IPS-18a (cell line): ENCODE results near the gene KRT12.

Experiments used
- H3K27ac ChIP-seq: one replicate; pipeline ENCODE4 v1.5.1; 2013; ENCODE audit warnings: low read length
- H3K27me3 ChIP-seq: one replicate; pipeline ENCODE4 v1.6.1; 2013; ENCODE audit warnings: mild to moderate bottlenecking, low read length; ENCODE audit not compliant: control insufficient read depth, insufficient read depth
- H3K36me3 ChIP-seq: one replicate; pipeline ENCODE4 v1.6.1; 2013; ENCODE audit warnings: low read depth, low read length; ENCODE audit not compliant: control insufficient read depth
- H3K4me1 ChIP-seq: one replicate; pipeline ENCODE4 v1.6.1; 2013; ENCODE audit warnings: low read depth, low read length; ENCODE audit not compliant: control insufficient read depth
- H3K4me3 ChIP-seq: one replicate; pipeline ENCODE4 v1.5.1; 2013; ENCODE audit warnings: low read length
- H3K9ac ChIP-seq: one replicate; pipeline ENCODE4 v1.6.1; 2013; ENCODE audit warnings: mild to moderate bottlenecking, low read length, moderate library complexity
- H3K9me3 ChIP-seq: one replicate; pipeline ENCODE4 v1.6.1; 2013; ENCODE audit warnings: low read depth, low read length; ENCODE audit not compliant: control insufficient read depth

KRT12 gene

GRCh38 chr17:40866838-40867237, at the start of gene KRT12:
KRT12 (minus strand) TSS chr17:40867223; CDS start chr17:40867186, 37 bp downstream.
- H3K36me3 ChIP-seq = no peaks in the 10 kb centered on the region
- H3K9ac ChIP-seq = no peak within 1 kb of the TSS

GRCh38 chr17:40916366-40916765, 49.3 kb upstream of the KRT12 start:
- Histone ChIP-seq H3K9ac (no peak overlapping the region), H3K36me3 (no peaks in the 10 kb centered on the region), H3K9me3 (no peaks in the 10 kb centered on the region), H3K4me3 (no peak overlapping the region), H3K27ac (no peak overlapping the region), H3K27me3 (no peaks in the 10 kb centered on the region), H3K4me1 (no peaks in the 10 kb centered on the region)

More at GRCh38 chr17:40866838-40867237, at the start of gene KRT12:
- Histone ChIP-seq H3K9me3 (no peaks in the 10 kb centered on the region), H3K4me1 (no peaks in the 10 kb centered on the region), H3K27ac (no peak within 1 kb of the TSS), H3K27me3 (peaks cover 5% of the 10 kb centered on the region), H3K4me3 (no peak within 1 kb of the TSS)

GRCh38 chr17:40915721-40916256, 48.8 kb upstream of the KRT12 start:
- no peaks in the 10 kb centered on the region for H3K27me3 ChIP-seq
- no peaks in the 10 kb centered on the region for H3K9me3 ChIP-seq
- no peak overlapping the region for H3K27ac ChIP-seq
- H3K36me3 ChIP-seq = no peaks in the 10 kb centered on the region
- H3K9ac ChIP-seq = no peak overlapping the region
- H3K4me3 ChIP-seq = no peak overlapping the region
- no peaks in the 10 kb centered on the region for H3K4me1 ChIP-seq

GRCh38 chr17:40915199-40915661, 48.2 kb upstream of the KRT12 start:
- Histone ChIP-seq H3K27me3 (no peaks in the 10 kb centered on the region), H3K4me3 (no peak overlapping the region), H3K9ac (no peak overlapping the region), H3K27ac (no peak overlapping the region), H3K36me3 (no peaks in the 10 kb centered on the region), H3K4me1 (no peaks in the 10 kb centered on the region), H3K9me3 (no peaks in the 10 kb centered on the region)

- no peak overlapping the region for H3K4me3 ChIP-seq
- no peak overlapping the region for H3K27ac ChIP-seq
- H3K9ac ChIP-seq = no peak overlapping the region
- H3K36me3 ChIP-seq = no peaks in the 10 kb centered on the region
- H3K9me3 ChIP-seq = no peaks in the 10 kb centered on the region
- H3K27me3 ChIP-seq = no peaks in the 10 kb centered on the region
- H3K4me1 ChIP-seq = no peaks in the 10 kb centered on the region
Observed at GRCh38 chr17:40914075-40914855, 47.2 kb upstream of the KRT12 start.

GRCh38 chr17:40912486-40913210, 45.6 kb upstream of the KRT12 start:
- H3K9ac ChIP-seq = no peak overlapping the region
- no peak overlapping the region for H3K4me3 ChIP-seq
- H3K9me3 ChIP-seq = no peaks in the 10 kb centered on the region
- no peak overlapping the region for H3K27ac ChIP-seq
- no peaks in the 10 kb centered on the region for H3K27me3 ChIP-seq
- no peaks in the 10 kb centered on the region for H3K4me1 ChIP-seq
- H3K36me3 ChIP-seq = no peaks in the 10 kb centered on the region

GRCh38 chr17:40910441-40910841, 43.4 kb upstream of the KRT12 start:
- Histone ChIP-seq H3K27me3 (no peaks in the 10 kb centered on the region), H3K9ac (no peak overlapping the region), H3K36me3 (no peaks in the 10 kb centered on the region), H3K4me1 (no peaks in the 10 kb centered on the region), H3K4me3 (no peak overlapping the region), H3K9me3 (no peaks in the 10 kb centered on the region), H3K27ac (no peak overlapping the region)

GRCh38 chr17:40909755-40910154, 42.7 kb upstream of the KRT12 start:
- Histone ChIP-seq H3K4me1 (peaks cover 3% of the 10 kb centered on the region), H3K27me3 (no peaks in the 10 kb centered on the region), H3K4me3 (no peak overlapping the region), H3K27ac (no peak overlapping the region), H3K9me3 (no peaks in the 10 kb centered on the region), H3K36me3 (no peaks in the 10 kb centered on the region), H3K9ac (no peak overlapping the region)

GRCh38 chr17:40909351-40909750, 42.3 kb upstream of the KRT12 start:
- Histone ChIP-seq H3K4me1 (peaks cover 4% of the 10 kb centered on the region), H3K27me3 (no peaks in the 10 kb centered on the region), H3K9me3 (no peaks in the 10 kb centered on the region), H3K9ac (no peak overlapping the region), H3K36me3 (no peaks in the 10 kb centered on the region), H3K27ac (no peak overlapping the region), H3K4me3 (no peak overlapping the region)

- no peaks in the 10 kb centered on the region for H3K27me3 ChIP-seq
- no peaks in the 10 kb centered on the region for H3K36me3 ChIP-seq
- H3K27ac ChIP-seq = no peak overlapping the region
- no peak overlapping the region for H3K9ac ChIP-seq
- H3K9me3 ChIP-seq = no peaks in the 10 kb centered on the region
- peaks cover 4% of the 10 kb centered on the region for H3K4me1 ChIP-seq
- no peak overlapping the region for H3K4me3 ChIP-seq
Observed at GRCh38 chr17:40906613-40907012, 39.6 kb upstream of the KRT12 start.

- Histone ChIP-seq H3K27me3 (no peaks in the 10 kb centered on the region), H3K4me1 (peaks cover 4% of the 10 kb centered on the region), H3K4me3 (no peak overlapping the region), H3K27ac (no peak overlapping the region), H3K36me3 (no peaks in the 10 kb centered on the region), H3K9ac (no peak overlapping the region), H3K9me3 (no peaks in the 10 kb centered on the region)
Observed at GRCh38 chr17:40905370-40905769, 38.3 kb upstream of the KRT12 start.
